ENCODE measurements around the gene DEPDC5. TPM values are rescaled to one million over a fixed set of nuclear protein-coding genes. Genes with fewer than 3 reads are reported as not detected.

The DEPDC5 gene
- total and polyA plus RNA-seq, 5 experiments from 2014 or later: 3.9 to 52.4 (median 10.6) TPM

GRCh38 chr22:31893460-31893859, 139.6 kb downstream of the DEPDC5 start:
- DNase-seq: no peak
- ATAC-seq: no peak
- POLR2A ChIA-PET: no interaction called here
- H3K27me3 Mint-ChIP-seq: no peaks in the 10 kb centered on the region
- no peak overlapping the region for H3K27ac Mint-ChIP-seq
- H3K9me3 Mint-ChIP-seq: no peaks in the 10 kb centered on the region
- peaks cover 4 to 80% (median 13%) of the 10 kb centered on the region in 3 donors for H3K36me3 Mint-ChIP-seq
- H3K4me1 Mint-ChIP-seq: peaks cover 0 to 3% (median 0%) of the 10 kb centered on the region in 4 donors
- no peak overlapping the region for H3K4me3 Mint-ChIP-seq

DNA sequence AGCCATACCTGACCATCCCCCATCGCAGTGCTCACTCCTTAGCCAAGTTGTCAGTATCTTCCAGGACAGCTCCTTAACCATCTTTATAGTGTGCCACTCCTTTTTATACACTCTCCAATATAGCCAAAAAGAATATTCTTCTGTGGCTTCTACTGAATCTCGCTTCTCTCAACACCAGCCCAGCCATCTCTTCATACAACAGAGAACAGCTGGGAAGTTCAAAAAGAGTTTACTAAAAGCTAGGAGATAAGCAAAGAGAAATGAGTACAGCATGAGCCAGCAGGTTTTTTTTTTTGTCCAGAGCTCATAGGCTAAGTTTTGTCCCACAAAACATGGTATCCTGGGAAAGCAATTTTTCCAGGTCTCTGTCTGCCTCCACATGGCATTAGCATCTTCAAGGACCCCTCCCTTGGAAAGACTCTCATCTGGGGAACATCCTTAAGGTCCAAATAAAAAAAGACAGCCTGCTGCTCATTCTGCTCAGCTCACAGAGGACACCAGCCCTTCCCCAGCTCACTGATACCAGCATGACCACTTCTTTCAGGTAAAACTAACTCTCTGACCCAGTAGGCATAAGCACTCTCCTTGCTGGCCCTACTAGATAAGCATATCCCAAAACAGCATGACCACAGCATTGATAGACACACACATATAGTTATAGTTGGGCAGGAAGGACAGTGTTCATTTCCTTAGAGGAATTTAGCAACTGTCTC, 141.7 kb downstream of the DEPDC5 start:
- no peak overlapping the region for H3K4me3 Mint-ChIP-seq
- DNase-seq (no peak), ATAC-seq (no peak)
- peaks cover 4 to 81% (median 6%) of the 10 kb centered on the region in 3 donors for H3K36me3 Mint-ChIP-seq
- H3K4me1 Mint-ChIP-seq: no peaks in the 10 kb centered on the region
- H3K27me3 Mint-ChIP-seq: no peaks in the 10 kb centered on the region
- no peaks in the 10 kb centered on the region for H3K9me3 Mint-ChIP-seq
- peak overlapping the region in 1 of 10 donors; percentile 50 for H3K27ac Mint-ChIP-seq
- POLR2A ChIA-PET: interaction anchor here (0.6 to 0.8 kb wide), 2 partner anchors 198 to 231 kb away, joined by 4 to 12 read pairs; no protein-coding TSS in a partner anchor

GRCh38 chr22:31896472-31896871, 142.7 kb downstream of the DEPDC5 start:
- no peak for DNase-seq
- no peaks in the 10 kb centered on the region for H3K9me3 Mint-ChIP-seq
- H3K27ac Mint-ChIP-seq: no peak overlapping the region
- ATAC-seq: no peak
- POLR2A ChIA-PET: no interaction called here
- H3K27me3 Mint-ChIP-seq: no peaks in the 10 kb centered on the region
- H3K36me3 Mint-ChIP-seq: peaks cover 4 to 77% (median 6%) of the 10 kb centered on the region in 3 donors
- H3K4me3 Mint-ChIP-seq: no peak overlapping the region
- no peaks in the 10 kb centered on the region for H3K4me1 Mint-ChIP-seq

DNA sequence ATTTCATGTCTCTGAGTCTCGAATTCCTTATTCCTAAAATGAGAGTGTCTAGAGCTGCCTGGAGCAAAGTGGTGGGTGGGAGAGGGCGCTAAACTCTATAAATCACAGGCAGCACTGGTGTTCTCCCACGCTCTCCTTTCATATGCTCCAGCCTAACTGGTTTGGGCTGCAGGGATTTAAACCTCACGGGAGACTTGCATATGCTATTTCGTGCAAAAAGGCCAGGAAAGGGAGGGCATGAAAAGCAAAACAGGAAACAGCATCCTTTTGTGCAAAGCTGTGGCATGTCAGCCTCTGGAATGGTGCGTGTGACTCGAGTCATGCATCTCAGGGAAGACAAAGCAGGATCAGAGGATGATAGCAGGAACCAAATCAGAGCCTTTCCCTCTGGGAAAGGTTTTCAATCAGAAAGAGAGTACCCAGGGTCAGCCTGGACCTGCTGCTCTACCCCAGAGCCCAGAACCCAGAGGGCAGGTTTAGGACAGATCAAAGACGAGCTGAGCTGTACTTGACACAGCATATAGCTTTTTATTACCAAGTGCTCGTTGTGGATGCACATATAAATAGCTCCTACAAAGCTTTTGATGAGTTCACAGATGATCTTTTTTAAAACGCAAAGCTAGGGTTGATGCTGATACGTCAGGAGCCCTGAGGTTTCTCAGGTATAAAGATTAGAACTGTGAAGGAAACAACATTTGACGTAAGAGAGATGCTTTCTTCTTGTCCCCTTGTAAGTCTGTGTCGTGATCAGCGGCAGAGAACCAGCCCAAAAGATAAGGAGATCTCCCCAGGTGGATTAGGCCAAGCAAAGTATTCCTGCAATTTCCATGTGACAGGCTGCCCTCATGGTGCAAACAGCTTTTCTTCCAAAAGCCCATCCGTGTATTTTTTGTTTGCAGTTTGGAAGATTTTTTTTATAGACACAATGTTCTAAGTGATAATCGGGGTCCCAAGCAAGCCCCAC, 144.3 kb downstream of the DEPDC5 start:
- Mint-ChIP-seq H3K27me3 (no peaks in the 10 kb centered on the region), H3K9me3 (no peaks in the 10 kb centered on the region), H3K4me1 (peaks cover 0 to 1% (median 0%) of the 10 kb centered on the region in 4 donors), H3K27ac (no peak overlapping the region), H3K4me3 (no peak overlapping the region), H3K36me3 (peaks cover 4 to 72% (median 8%) of the 10 kb centered on the region in 3 donors)
- POLR2A ChIA-PET: no interaction called here
- no peak for DNase-seq
- ATAC-seq: no peak

DNA sequence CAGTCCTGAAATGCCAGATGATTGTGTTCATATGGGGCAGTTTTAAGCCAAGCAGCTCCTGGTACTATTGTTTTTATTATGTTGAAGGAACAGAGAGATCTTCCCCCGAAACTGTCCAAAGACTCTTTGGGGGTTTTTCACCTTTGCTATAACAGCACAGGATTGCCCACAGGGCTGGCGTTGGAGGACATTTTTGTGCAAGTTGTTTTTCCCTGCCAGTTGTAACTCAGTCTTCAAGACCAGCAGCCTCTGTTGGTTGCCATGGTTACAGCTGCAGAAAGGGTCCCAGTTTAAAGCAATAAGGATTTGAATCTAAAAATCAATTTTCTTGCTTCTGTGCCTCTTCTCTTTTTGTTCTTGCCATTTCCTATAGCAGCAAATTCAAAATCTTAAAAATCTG, 145.1 kb downstream of the DEPDC5 start:
- H3K4me3 Mint-ChIP-seq: no peak overlapping the region
- no peak for DNase-seq
- no peaks in the 10 kb centered on the region for H3K9me3 Mint-ChIP-seq
- H3K36me3 Mint-ChIP-seq: peaks cover 4 to 68% (median 8%) of the 10 kb centered on the region in 3 donors
- POLR2A ChIA-PET: no interaction called here
- ATAC-seq: no peak
- H3K27me3 Mint-ChIP-seq: no peaks in the 10 kb centered on the region
- H3K27ac Mint-ChIP-seq: no peak overlapping the region
- H3K4me1 Mint-ChIP-seq: peaks cover 0 to 3% (median 0%) of the 10 kb centered on the region in 4 donors

DNA sequence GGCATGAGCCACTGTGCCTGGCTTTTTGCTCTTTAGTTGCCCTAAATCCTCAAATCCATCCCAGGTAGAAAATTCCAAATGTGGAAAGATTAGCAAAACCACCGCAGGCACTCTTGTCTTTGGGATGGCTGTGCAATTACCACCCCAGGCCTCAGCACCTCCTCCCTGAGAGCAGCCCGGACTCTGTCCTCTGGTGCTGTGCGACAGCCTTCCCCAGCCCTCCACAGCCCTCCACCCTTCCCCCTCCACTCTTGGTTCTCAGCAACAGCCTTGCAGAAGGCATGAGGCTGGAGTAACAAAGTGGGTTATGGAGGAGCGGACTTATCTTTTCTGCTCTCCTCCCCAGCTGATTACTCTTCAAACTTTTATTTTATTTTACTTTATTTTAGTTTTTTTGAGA, 145.8 kb downstream of the DEPDC5 start:
- H3K9me3 Mint-ChIP-seq: no peaks in the 10 kb centered on the region

DNA sequence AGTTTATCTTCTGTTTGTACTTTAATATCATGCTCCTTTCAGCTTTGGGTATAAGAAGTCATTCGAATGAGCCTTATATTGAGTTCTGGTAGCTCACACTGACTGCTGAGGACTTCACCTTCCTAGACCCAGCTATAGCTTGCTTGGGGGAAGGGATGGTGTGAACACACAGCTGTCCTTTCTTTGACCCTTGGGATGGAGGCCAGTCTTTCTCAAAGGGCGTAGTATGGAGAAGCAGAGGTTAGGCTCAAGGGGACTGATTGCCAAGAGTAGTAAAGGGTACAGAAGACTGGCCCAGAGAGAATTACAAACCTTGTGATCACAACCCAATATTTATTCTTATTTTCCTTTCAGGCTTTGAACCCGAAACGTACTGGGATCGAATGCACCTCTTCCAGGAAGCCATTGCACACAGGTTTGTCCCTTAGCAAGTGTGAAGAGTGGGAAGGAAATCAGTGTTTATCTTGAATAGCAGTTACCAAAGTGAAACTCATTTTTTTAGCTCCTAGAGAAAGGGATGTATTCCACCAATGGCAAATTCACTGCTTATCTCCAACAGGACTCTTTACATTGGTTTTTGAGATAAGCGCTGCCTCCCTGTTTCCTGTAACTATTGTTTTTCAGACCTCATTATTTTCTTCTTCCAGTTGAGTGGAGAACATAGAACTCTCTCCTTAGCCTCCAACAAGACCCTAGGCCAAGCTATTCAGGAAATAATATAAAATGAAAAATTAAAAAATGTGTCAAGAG, 147.7 kb downstream of the DEPDC5 start:
- Mint-ChIP-seq H3K36me3 (peaks cover 0 to 66% (median 8%) of the 10 kb centered on the region in 3 donors), H3K9me3 (no peaks in the 10 kb centered on the region), H3K4me1 (peaks cover 0 to 3% (median 0%) of the 10 kb centered on the region in 4 donors), H3K4me3 (no peak overlapping the region), H3K27ac (peak overlapping the region in 2 of 10 donors; percentile 12 to 66), H3K27me3 (no peaks in the 10 kb centered on the region)
- no peak for DNase-seq
- POLR2A ChIA-PET: no interaction called here
- no peak for ATAC-seq

More for the DNA sequence above, 145.8 kb downstream of the DEPDC5 start:
- H3K4me1 Mint-ChIP-seq: peaks cover 0 to 3% (median 0%) of the 10 kb centered on the region in 4 donors
- no peak for DNase-seq
- peaks cover 4 to 67% (median 8%) of the 10 kb centered on the region in 3 donors for H3K36me3 Mint-ChIP-seq
- no peak for ATAC-seq
- no peaks in the 10 kb centered on the region for H3K27me3 Mint-ChIP-seq
- POLR2A ChIA-PET: no interaction called here
- no peak overlapping the region for H3K27ac Mint-ChIP-seq
- H3K4me3 Mint-ChIP-seq: no peak overlapping the region

- Mint-ChIP-seq H3K9me3 (no peaks in the 10 kb centered on the region), H3K4me1 (peaks cover 0 to 3% (median 0%) of the 10 kb centered on the region in 4 donors), H3K27me3 (no peaks in the 10 kb centered on the region), H3K27ac (peak overlapping the region in 1 of 10 donors; percentile 85), H3K36me3 (peaks cover 0 to 61% (median 2%) of the 10 kb centered on the region in 3 donors), H3K4me3 (no peak overlapping the region)
- DNase-seq: no peak
- POLR2A ChIA-PET: no interaction called here
- ATAC-seq: no peak
Measured at GRCh38 chr22:31904651-31905050, 150.8 kb downstream of the DEPDC5 start.

DNA sequence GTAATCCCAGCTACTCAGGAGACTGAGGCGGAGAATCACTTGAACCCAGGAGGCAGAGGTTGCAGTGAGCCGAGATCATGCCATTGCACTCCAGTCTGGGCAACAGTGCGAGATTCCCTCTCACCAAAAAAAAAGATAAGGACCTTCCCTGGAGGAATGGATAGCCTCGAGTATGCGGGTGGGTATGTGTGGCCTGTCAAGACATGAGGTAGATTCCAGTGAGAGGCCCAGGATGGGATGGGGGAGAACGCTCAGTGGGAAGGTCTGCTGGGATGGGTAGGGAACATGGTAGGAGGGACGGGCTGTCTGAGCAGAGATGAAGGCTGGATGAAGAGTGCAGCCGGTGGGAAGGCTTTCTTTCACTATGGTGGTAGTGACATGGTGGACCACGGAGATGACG, 151.5 kb downstream of the DEPDC5 start:
- peaks cover 0 to 62% (median 4%) of the 10 kb centered on the region in 3 donors for H3K36me3 Mint-ChIP-seq
- no peak for DNase-seq
- ATAC-seq: no peak
- no peaks in the 10 kb centered on the region for H3K27me3 Mint-ChIP-seq
- H3K4me3 Mint-ChIP-seq: no peak overlapping the region
- peaks cover 0 to 3% (median 0%) of the 10 kb centered on the region in 4 donors for H3K4me1 Mint-ChIP-seq
- POLR2A ChIA-PET: no interaction called here
- H3K27ac Mint-ChIP-seq: peak overlapping the region in 1 of 10 donors; percentile 36
- H3K9me3 Mint-ChIP-seq: no peaks in the 10 kb centered on the region

- DNase-seq (no peak), ATAC-seq (no peak)
- Mint-ChIP-seq H3K9me3 (no peaks in the 10 kb centered on the region), H3K27me3 (no peaks in the 10 kb centered on the region), H3K36me3 (peaks cover 0 to 65% (median 6%) of the 10 kb centered on the region in 3 donors), H3K27ac (no peak overlapping the region), H3K4me3 (no peak overlapping the region), H3K4me1 (peaks cover 0 to 3% (median 0%) of the 10 kb centered on the region in 4 donors)
- POLR2A ChIA-PET: no interaction called here
Measured at GRCh38 chr22:31906086-31906485, 152.3 kb downstream of the DEPDC5 start.

DNA sequence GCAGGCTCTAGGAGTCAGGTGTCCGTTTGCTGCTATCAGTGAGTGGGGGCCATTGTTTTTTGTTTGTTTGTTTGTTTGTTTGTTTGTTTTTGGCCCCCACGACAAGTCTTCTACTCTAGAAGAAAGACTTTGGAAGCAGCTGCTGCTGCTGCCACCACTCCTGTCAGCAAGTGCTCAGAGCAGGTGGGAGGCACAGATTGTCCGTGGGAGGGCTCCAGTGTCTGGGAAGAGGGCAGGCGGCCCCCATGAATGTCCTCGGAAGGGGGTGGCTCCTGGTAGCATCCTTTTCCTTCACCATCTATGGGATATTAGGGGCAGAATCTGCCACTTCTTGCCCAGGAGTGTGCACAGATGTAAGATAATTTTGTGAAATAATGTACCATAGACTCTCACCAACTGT, 152.8 kb downstream of the DEPDC5 start:
- ATAC-seq (no peak), DNase-seq (no peak)
- H3K4me1 Mint-ChIP-seq: peaks cover 0 to 3% (median 0%) of the 10 kb centered on the region in 4 donors
- H3K27ac Mint-ChIP-seq: peak overlapping the region in 2 of 10 donors; percentile 14 to 31
- peaks cover 0 to 62% (median 6%) of the 10 kb centered on the region in 3 donors for H3K36me3 Mint-ChIP-seq
- H3K27me3 Mint-ChIP-seq: no peaks in the 10 kb centered on the region
- POLR2A ChIA-PET: no interaction called here
- H3K4me3 Mint-ChIP-seq: no peak overlapping the region
- H3K9me3 Mint-ChIP-seq: no peaks in the 10 kb centered on the region

DNA sequence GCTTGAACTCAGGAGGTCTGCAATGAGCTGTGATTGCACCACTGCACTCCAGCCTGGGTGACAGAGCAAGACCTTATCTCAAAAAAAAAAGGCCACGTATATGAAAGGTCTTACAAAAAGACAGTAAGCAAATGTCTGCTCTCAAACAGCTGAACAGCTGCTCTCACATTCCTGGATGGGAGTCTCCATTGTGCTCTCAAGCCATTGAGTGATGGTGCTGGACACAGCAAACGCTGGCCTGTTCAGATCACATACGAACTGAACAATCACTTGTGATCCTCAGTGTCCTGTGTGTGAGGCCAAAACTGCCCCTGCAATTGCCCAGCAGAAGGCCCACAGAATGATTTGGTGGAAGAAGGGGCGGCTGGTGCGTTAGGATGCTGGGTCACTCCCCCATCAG, 156.2 kb downstream of the DEPDC5 start:
- Mint-ChIP-seq H3K27ac (no peak overlapping the region), H3K36me3 (peaks cover 0 to 48% (median 4%) of the 10 kb centered on the region in 3 donors), H3K4me3 (no peak overlapping the region), H3K4me1 (no peaks in the 10 kb centered on the region), H3K27me3 (no peaks in the 10 kb centered on the region), H3K9me3 (no peaks in the 10 kb centered on the region)
- POLR2A ChIA-PET: no interaction called here
- ATAC-seq (no peak), DNase-seq (no peak)

Data from naive thymus-derived CD8-positive, alpha-beta T cell (primary cell).